ENCODE results near the gene C19orf44. TPM values are rescaled to one million over a fixed set of nuclear protein-coding genes. Genes with fewer than 3 reads are reported as not detected.
"Not testable (repeated sequence)": the region's sequence is repeated elsewhere in the genome, so short reads cannot be mapped to it uniquely, and the experiment has no call there.

Gene C19orf44
- 1.7 to 3.2 TPM (median 2.7 TPM) in 3 replicates for polyA plus RNA-seq
- polyA plus RNA-seq (2011; ENCODE audit: low read depth) = 1.4 TPM
- polyA plus RNA-seq (2011; cell fraction: cytosol; rRNA removed) = 2.3 and 2.6 TPM in 2 replicates
- 7.7 and 8.4 TPM in 2 replicates for polyA plus RNA-seq (2011; cell fraction: nucleus; rRNA removed)
- 2.1 and 2.4 TPM in 2 replicates for polyA plus RNA-seq (2012; ENCODE audit: low replicate concordance)
- polyA minus RNA-seq = 0.99 to 2.8 TPM (median 2.6 TPM) in 3 replicates
- polyA minus RNA-seq (2011; cell fraction: cytosol; rRNA and poly(A)+ RNA removed) = not detected
- 1.8 and 2.2 TPM in 2 replicates for polyA minus RNA-seq (2011; cell fraction: nucleus; rRNA and poly(A)+ RNA removed)

GRCh38 chr19:16495982-16496612, at the start of gene C19orf44, which contains the start of gene CALR3:
TSS of gene C19orf44 (plus strand) at chr19:16496394. CDS start at chr19:16500793, 4,399 bp downstream.
TSS of gene CALR3 (minus strand) at chr19:16496167. CDS start at chr19:16496129, 38 bp downstream.
- H3K27ac ChIP-seq (ENCODE audit: control insufficient read depth, insufficient read depth, low read length) = peak within 1 kb of the TSS; percentile 66
- peak within 1 kb of the TSS; percentile 97 for H2AFZ ChIP-seq (ENCODE audit: control insufficient read depth, low read length)
- H3K9me1 ChIP-seq (ENCODE audit: control insufficient read depth, extremely low read depth, insufficient read depth, low read length) = no peaks in the 10 kb centered on the region
- peak; percentile 49 for FAIRE-seq
- H3K4me2 ChIP-seq (ENCODE audit: control insufficient read depth, extremely low read depth, insufficient read depth, low read depth, low read length) = peak within 1 kb of the TSS; percentile 87
- H3K4me1 ChIP-seq (ENCODE audit: control insufficient read depth, extremely low read depth, insufficient read depth, low read length) = peaks cover 5% of the 10 kb centered on the region
- dilution Hi-C loops (cut with MboI; ENCODE audit: extremely low pct_ligation_motif_present, low sequenced_read_pairs) = no loop called here
- H4K20me1 ChIP-seq (ENCODE audit: control insufficient read depth, extremely low read depth, insufficient read depth, low read length) = no peaks in the 10 kb centered on the region
- no peaks in the 10 kb centered on the region for H3K9me3 ChIP-seq (ENCODE audit: control insufficient read depth, low read depth, low read length)
- peak in 1 of 3 experiments; percentile 22 for TF ChIP-seq CTCF (optimal IDR thresholded peaks at IDR 0.05 in 1 of 3, IDR thresholded peaks at IDR 0.05 in 1 of 3, conservative IDR thresholded peaks at IDR 0.05 in 1 of 3; ENCODE audit: extremely low read depth in 1 of 3, insufficient read depth in 2 of 3, low read length in 3 of 3)
- TF ChIP-seq EZH2 (IDR thresholded peaks at IDR 0.05; ENCODE audit: low read length) = no peak
- peak within 1 kb of the TSS; percentile 67 for H3K9ac ChIP-seq (ENCODE audit: control insufficient read depth, extremely low read depth, insufficient read depth, low read length)
- peaks cover 13% of the 10 kb centered on the region for H3K79me2 ChIP-seq (ENCODE audit: control insufficient read depth, insufficient read depth, low read length)
- DNase-seq (ENCODE audit: low read depth, low spot score) = peak; percentile 84
- H3K4me3 ChIP-seq (ENCODE audit: control insufficient read depth in 2 of 3, extremely low read depth in 1 of 3, insufficient read depth in 2 of 3, low read depth in 1 of 3, low read length in 3 of 3) = peak within 1 kb of the TSS; percentile 68 to 92 (median 84)
- no peaks in the 10 kb centered on the region for H3K27me3 ChIP-seq (ENCODE audit: control insufficient read depth, extremely low read depth, insufficient read depth, low read length)
- H3K36me3 ChIP-seq (ENCODE audit: control insufficient read depth in 2 of 2, extremely low read depth in 1 of 2, insufficient read depth in 2 of 2, low read length in 2 of 2) = peaks cover 0 to 4% of the 10 kb centered on the region in 2 experiments

- peaks cover 84% of the 10 kb centered on the region for H3K79me2 ChIP-seq (ENCODE audit: control insufficient read depth, insufficient read depth, low read length)
- peaks cover 6% of the 10 kb centered on the region in 2 experiments for H3K36me3 ChIP-seq (ENCODE audit: control insufficient read depth in 2 of 2, extremely low read depth in 1 of 2, insufficient read depth in 2 of 2, low read length in 2 of 2)
- peaks cover 26% of the 10 kb centered on the region for H4K20me1 ChIP-seq (ENCODE audit: control insufficient read depth, extremely low read depth, insufficient read depth, low read length)
- peak overlapping the region; percentile 53 for H3K27ac ChIP-seq (ENCODE audit: control insufficient read depth, insufficient read depth, low read length)
- H3K4me3 ChIP-seq (ENCODE audit: control insufficient read depth in 2 of 3, extremely low read depth in 1 of 3, insufficient read depth in 2 of 3, low read depth in 1 of 3, low read length in 3 of 3) = no peak overlapping the region
- no peaks in the 10 kb centered on the region for H3K9me3 ChIP-seq (ENCODE audit: control insufficient read depth, low read depth, low read length)
- H2AFZ ChIP-seq (ENCODE audit: control insufficient read depth, low read length) = no peak overlapping the region
- peaks cover 10% of the 10 kb centered on the region for H3K4me1 ChIP-seq (ENCODE audit: control insufficient read depth, extremely low read depth, insufficient read depth, low read length)
- peaks cover 3% of the 10 kb centered on the region for H3K9me1 ChIP-seq (ENCODE audit: control insufficient read depth, extremely low read depth, insufficient read depth, low read length)
- H3K27me3 ChIP-seq (ENCODE audit: control insufficient read depth, extremely low read depth, insufficient read depth, low read length) = no peaks in the 10 kb centered on the region
- no peak for TF ChIP-seq EZH2 (IDR thresholded peaks at IDR 0.05; ENCODE audit: low read length)
- TF ChIP-seq CTCF (optimal IDR thresholded peaks at IDR 0.05 in 1 of 3, IDR thresholded peaks at IDR 0.05 in 1 of 3, conservative IDR thresholded peaks at IDR 0.05 in 1 of 3; ENCODE audit: extremely low read depth in 1 of 3, insufficient read depth in 2 of 3, low read length in 3 of 3) = no peak
- peak overlapping the region; percentile 24 for H3K9ac ChIP-seq (ENCODE audit: control insufficient read depth, extremely low read depth, insufficient read depth, low read length)
- no peak for DNase-seq (ENCODE audit: low read depth, low spot score)
- no peak for FAIRE-seq
- no peak overlapping the region for H3K4me2 ChIP-seq (ENCODE audit: control insufficient read depth, extremely low read depth, insufficient read depth, low read depth, low read length)
- dilution Hi-C loops (cut with MboI; ENCODE audit: extremely low pct_ligation_motif_present, low sequenced_read_pairs) = no loop called here
Observed at GRCh38 chr19:16446724-16447368, 49.3 kb upstream of the C19orf44 start.

GRCh38 chr19:16448872-16449271, 47.3 kb upstream of the C19orf44 start:
- H3K36me3 ChIP-seq (ENCODE audit: control insufficient read depth in 2 of 2, extremely low read depth in 1 of 2, insufficient read depth in 2 of 2, low read length in 2 of 2); H3K27me3 ChIP-seq (ENCODE audit: control insufficient read depth, extremely low read depth, insufficient read depth, low read length); dilution Hi-C loops (cut with MboI; ENCODE audit: extremely low pct_ligation_motif_present, low sequenced_read_pairs); H3K9me3 ChIP-seq (ENCODE audit: control insufficient read depth, low read depth, low read length); H3K9ac ChIP-seq (ENCODE audit: control insufficient read depth, extremely low read depth, insufficient read depth, low read length); H3K4me3 ChIP-seq (ENCODE audit: control insufficient read depth in 2 of 3, extremely low read depth in 1 of 3, insufficient read depth in 2 of 3, low read depth in 1 of 3, low read length in 3 of 3); H2AFZ ChIP-seq (ENCODE audit: control insufficient read depth, low read length); FAIRE-seq; H3K9me1 ChIP-seq (ENCODE audit: control insufficient read depth, extremely low read depth, insufficient read depth, low read length); H3K4me2 ChIP-seq (ENCODE audit: control insufficient read depth, extremely low read depth, insufficient read depth, low read depth, low read length); DNase-seq (ENCODE audit: low read depth, low spot score); H3K27ac ChIP-seq (ENCODE audit: control insufficient read depth, insufficient read depth, low read length): not testable (repeated sequence)
- peaks cover 10% of the 10 kb centered on the region for H3K4me1 ChIP-seq (ENCODE audit: control insufficient read depth, extremely low read depth, insufficient read depth, low read length)
- peaks cover 82% of the 10 kb centered on the region for H3K79me2 ChIP-seq (ENCODE audit: control insufficient read depth, insufficient read depth, low read length)
- peaks cover 23% of the 10 kb centered on the region for H4K20me1 ChIP-seq (ENCODE audit: control insufficient read depth, extremely low read depth, insufficient read depth, low read length)
